HFF-Myc (cell line): ENCODE measurements around the gene ARHGEF18.
A peak's percentile ranks its signal among the peaks of the same experiment; 100 is the strongest.

ENCODE experiments used
- DNase-seq: peaks from one replicate; pipeline ENCODE4 v3.0.0-alpha.2; 2011; ENCODE audit warnings: low read depth; ENCODE audit errors: extremely low read depth
- H3K4me3 ChIP-seq: replicated peaks from 2 replicates; pipeline ENCODE4 v1.5.1; 2011; ENCODE audit warnings: low read depth, mild to moderate bottlenecking, control low read depth, low read length
- CTCF ChIP-seq: IDR thresholded peaks from 2 replicates; pipeline ENCODE4 v1.5.1; 2012; ENCODE audit warnings: mild to moderate bottlenecking, low read depth, low read length, control low read depth; ENCODE audit errors: missing control alignments

ARHGEF18 gene

GRCh38 chr19:7312816-7313215 lies 35.9 kb upstream of the ARHGEF18 start:
- DNase-seq, result no peak
- no peak overlapping the region for H3K4me3 ChIP-seq
- TF ChIP-seq CTCF, result no peak

GRCh38 chr19:7318176-7318575 lies 30.6 kb upstream of the ARHGEF18 start:
- DNase-seq, result no peak
- TF ChIP-seq CTCF, result no peak
- H3K4me3 ChIP-seq, result no peak overlapping the region

- no peak overlapping the region for H3K4me3 ChIP-seq
- DNase-seq, result no peak
- peak; percentile 52 for TF ChIP-seq CTCF
These were observed 22.4 kb upstream of the ARHGEF18 start for GRCh38 chr19:7326105-7326877.

GRCh38 chr19:7327802-7328201 lies 20.9 kb upstream of the ARHGEF18 start:
- H3K4me3 ChIP-seq, result no peak overlapping the region
- DNase-seq, result no peak
- no peak for TF ChIP-seq CTCF

- no peak for TF ChIP-seq CTCF
- DNase-seq, result no peak
- no peak overlapping the region for H3K4me3 ChIP-seq
These were observed 20.1 kb upstream of the ARHGEF18 start for GRCh38 chr19:7328647-7329046.

- H3K4me3 ChIP-seq, result no peak overlapping the region
- TF ChIP-seq CTCF, result no peak
- no peak for DNase-seq
These were observed 17.3 kb upstream of the ARHGEF18 start for GRCh38 chr19:7331446-7331845.
